Measurements from ENCODE around the gene UMOD.
"Not testable (repeated sequence)": the region's sequence is repeated elsewhere in the genome, so short reads cannot be mapped to it uniquely, and the experiment has no call there.

UMOD gene

GRCh38 chr16:20321051-20321450 is 31.5 kb downstream of the UMOD start:
- H3K4me3 Mint-ChIP-seq; H3K36me3 Mint-ChIP-seq (ENCODE audit: low read depth); H3K27me3 Mint-ChIP-seq (ENCODE audit: low read depth); H3K27ac Mint-ChIP-seq; H3K4me1 Mint-ChIP-seq (ENCODE audit: low read depth); H3K9me3 Mint-ChIP-seq: not testable (repeated sequence)

DNA sequence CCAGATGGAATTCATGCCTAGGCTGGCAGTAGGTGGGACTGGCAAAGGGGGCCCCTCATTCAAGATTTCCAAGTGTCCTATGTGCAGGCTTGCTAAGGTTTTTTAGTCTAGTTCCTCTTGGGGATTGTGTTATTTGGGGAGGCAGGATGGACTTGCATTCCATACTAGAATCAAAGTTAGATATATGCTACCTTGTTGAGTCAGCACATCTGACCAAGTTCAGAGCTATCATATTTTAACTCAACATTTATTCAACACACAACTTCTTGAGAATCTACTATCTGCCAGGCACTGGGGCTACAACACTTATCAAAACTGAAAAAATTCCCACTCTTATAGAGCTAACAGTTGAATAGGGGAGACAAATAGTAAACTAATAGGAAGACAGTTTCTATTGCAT is 31.9 kb downstream of the UMOD start:
- H3K27ac Mint-ChIP-seq: no peak overlapping the region
- H3K27me3 Mint-ChIP-seq (ENCODE audit: low read depth): no peaks in the 10 kb centered on the region
- H3K36me3 Mint-ChIP-seq (ENCODE audit: low read depth): no peaks in the 10 kb centered on the region
- H3K4me1 Mint-ChIP-seq (ENCODE audit: low read depth): no peaks in the 10 kb centered on the region
- no peaks in the 10 kb centered on the region for H3K9me3 Mint-ChIP-seq
- no peak overlapping the region for H3K4me3 Mint-ChIP-seq

DNA sequence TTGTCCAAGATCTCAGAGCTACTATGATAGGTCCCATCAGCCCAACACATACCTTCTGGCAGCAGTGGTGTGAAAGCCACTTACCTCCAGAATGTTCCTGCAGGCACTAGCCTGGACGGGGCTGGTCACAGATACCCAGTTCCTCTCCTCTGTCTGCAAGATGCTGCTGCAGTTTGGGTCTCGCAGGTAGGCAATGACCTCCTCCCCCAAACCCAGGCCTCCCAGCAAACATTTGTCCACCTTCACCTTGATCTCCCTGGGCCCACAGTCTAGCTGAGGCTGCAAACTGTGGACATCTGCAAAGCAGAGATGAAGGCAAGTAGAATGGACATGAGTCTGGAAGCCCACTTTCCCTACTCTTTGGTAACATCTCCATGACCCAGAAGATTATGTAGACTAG is 32.3 kb downstream of the UMOD start:
- H3K27me3 Mint-ChIP-seq (ENCODE audit: low read depth): no peaks in the 10 kb centered on the region

DNA sequence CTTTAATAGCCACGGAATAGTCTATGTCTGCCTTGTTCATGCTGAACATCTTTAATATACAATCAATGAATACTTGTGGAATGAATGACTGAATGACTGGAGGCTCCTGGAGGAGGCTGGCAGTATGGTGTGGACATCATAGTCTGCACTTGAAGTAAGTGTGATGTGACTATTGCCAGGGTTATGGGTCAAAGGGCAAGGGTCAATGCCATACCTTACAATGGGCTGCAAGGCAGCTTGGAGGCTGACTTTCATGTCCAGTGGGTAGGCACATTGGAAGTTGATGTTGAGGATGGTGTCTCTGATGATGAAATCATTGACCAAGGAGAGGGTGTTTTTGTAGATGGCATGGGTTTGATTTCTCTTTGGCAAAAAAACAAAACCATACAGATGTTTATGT is 33.1 kb downstream of the UMOD start:
- no peaks in the 10 kb centered on the region for H3K9me3 Mint-ChIP-seq
- no peaks in the 10 kb centered on the region for H3K36me3 Mint-ChIP-seq (ENCODE audit: low read depth)
- no peak overlapping the region for H3K27ac Mint-ChIP-seq
- no peaks in the 10 kb centered on the region for H3K27me3 Mint-ChIP-seq (ENCODE audit: low read depth)
- H3K4me1 Mint-ChIP-seq (ENCODE audit: low read depth): no peaks in the 10 kb centered on the region
- no peak overlapping the region for H3K4me3 Mint-ChIP-seq

More for the DNA sequence above, 32.3 kb downstream of the UMOD start:
- H3K4me3 Mint-ChIP-seq: no peak overlapping the region
- H3K36me3 Mint-ChIP-seq (ENCODE audit: low read depth): no peaks in the 10 kb centered on the region
- H3K27ac Mint-ChIP-seq: no peak overlapping the region
- H3K4me1 Mint-ChIP-seq (ENCODE audit: low read depth): no peaks in the 10 kb centered on the region
- H3K9me3 Mint-ChIP-seq: no peaks in the 10 kb centered on the region

- no peak overlapping the region for H3K4me3 Mint-ChIP-seq
- H3K4me1 Mint-ChIP-seq (ENCODE audit: low read depth): no peaks in the 10 kb centered on the region
- no peaks in the 10 kb centered on the region for H3K36me3 Mint-ChIP-seq (ENCODE audit: low read depth)
- H3K9me3 Mint-ChIP-seq: no peaks in the 10 kb centered on the region
- no peaks in the 10 kb centered on the region for H3K27me3 Mint-ChIP-seq (ENCODE audit: low read depth)
- no peak overlapping the region for H3K27ac Mint-ChIP-seq
These were observed 34.1 kb downstream of the UMOD start for GRCh38 chr16:20318437-20318836.

DNA sequence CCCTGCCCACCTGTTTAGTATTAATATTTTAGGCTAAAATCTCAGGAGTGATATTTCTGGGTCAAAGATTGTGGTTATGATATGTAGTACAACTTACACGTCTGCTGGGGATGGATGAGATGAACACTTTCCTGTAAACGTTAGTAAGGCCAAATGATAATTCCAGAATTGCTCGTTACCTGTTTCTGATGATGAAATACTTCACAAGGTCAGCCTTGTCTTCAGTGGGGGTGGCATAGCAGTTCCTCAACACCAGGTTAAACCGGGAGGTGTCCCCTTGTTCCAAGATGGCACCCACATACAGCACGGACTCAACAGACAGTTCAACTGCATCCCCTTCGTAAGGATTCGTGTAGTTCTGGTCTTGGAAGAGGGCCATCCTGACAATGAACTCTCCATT is 34.5 kb downstream of the UMOD start:
- Mint-ChIP-seq H3K4me1 (ENCODE audit: low read depth) (no peaks in the 10 kb centered on the region), H3K9me3 (no peaks in the 10 kb centered on the region), H3K27ac (no peak overlapping the region), H3K27me3 (ENCODE audit: low read depth) (no peaks in the 10 kb centered on the region), H3K36me3 (ENCODE audit: low read depth) (no peaks in the 10 kb centered on the region), H3K4me3 (no peak overlapping the region)

GRCh38 chr16:20317117-20317516 is 35.4 kb downstream of the UMOD start:
- H3K27ac Mint-ChIP-seq: no peak overlapping the region

DNA sequence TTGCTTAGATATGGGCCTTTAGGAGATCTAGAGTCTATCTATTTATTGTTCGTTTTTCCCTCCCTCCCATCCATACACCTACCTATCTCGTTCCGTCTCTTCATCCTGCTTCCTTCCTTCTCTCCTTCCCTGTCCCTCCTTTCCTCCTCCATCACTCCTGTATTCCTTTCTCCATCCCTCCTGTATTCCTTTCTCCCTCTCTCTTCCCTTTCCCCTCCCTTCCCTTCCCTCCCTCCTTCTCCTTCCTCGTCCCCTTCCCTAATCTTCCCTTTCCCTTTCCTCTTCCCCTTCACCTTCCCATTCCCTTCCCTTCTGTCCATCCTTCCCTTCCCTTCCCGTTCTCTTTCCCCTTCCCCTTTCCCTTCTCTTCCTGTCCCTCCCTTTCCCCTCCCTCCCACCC is 35.8 kb downstream of the UMOD start:
- H3K4me1 Mint-ChIP-seq (ENCODE audit: low read depth): no peaks in the 10 kb centered on the region
- H3K4me3 Mint-ChIP-seq: no peak overlapping the region
- H3K27me3 Mint-ChIP-seq (ENCODE audit: low read depth): no peaks in the 10 kb centered on the region
- H3K27ac Mint-ChIP-seq: no peak overlapping the region
- no peaks in the 10 kb centered on the region for H3K36me3 Mint-ChIP-seq (ENCODE audit: low read depth)
- H3K9me3 Mint-ChIP-seq: no peaks in the 10 kb centered on the region

More at GRCh38 chr16:20317117-20317516, 35.4 kb downstream of the UMOD start:
- Mint-ChIP-seq H3K9me3 (no peaks in the 10 kb centered on the region), H3K27me3 (ENCODE audit: low read depth) (no peaks in the 10 kb centered on the region), H3K36me3 (ENCODE audit: low read depth) (no peaks in the 10 kb centered on the region), H3K4me3 (no peak overlapping the region), H3K4me1 (ENCODE audit: low read depth) (no peaks in the 10 kb centered on the region)

DNA sequence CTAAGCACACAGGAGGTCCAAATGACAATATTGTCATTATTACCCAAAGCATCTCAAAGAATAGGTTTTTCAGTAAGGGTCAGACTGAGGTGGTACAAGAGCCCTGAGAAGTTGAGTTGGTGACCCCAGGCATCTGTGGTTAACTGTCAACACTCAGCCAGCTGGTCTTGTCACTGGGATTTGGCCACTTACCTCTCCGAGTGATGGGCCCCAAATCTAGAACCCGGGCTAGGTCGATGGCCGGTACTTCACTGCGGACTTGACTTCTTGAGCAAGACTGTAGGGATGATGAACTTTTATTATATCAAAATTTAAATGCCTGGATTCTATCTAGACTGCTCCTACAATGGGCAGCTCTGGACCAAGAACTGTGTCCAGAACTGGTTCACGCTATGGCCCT is 36.8 kb downstream of the UMOD start:
- Mint-ChIP-seq H3K36me3 (ENCODE audit: low read depth) (no peaks in the 10 kb centered on the region), H3K4me3 (no peak overlapping the region), H3K9me3 (no peaks in the 10 kb centered on the region)

DNA sequence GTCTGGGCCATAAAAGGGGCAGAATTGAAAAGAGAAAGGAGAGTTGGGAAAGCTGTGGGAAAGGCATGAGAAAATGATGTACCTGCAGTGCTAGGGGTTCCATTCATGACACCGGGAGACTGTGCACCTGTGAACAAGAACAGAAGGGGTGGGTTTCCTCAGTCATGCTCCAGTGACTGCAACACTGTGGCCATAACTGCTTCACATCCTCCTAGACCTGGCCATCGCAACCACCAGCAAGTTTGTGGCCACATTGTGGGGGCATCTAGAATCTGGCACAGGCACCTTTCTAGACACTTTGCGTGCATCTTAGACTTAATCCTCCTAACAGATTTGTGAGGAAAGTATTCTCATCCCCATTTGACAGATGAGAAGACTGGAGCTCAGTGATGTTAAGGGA is 37.9 kb downstream of the UMOD start:
- Mint-ChIP-seq H3K4me1 (ENCODE audit: low read depth) (no peaks in the 10 kb centered on the region), H3K36me3 (ENCODE audit: low read depth) (no peaks in the 10 kb centered on the region), H3K4me3 (no peak overlapping the region), H3K27me3 (ENCODE audit: low read depth) (no peaks in the 10 kb centered on the region), H3K27ac (no peak overlapping the region), H3K9me3 (no peaks in the 10 kb centered on the region)

More for the DNA sequence above, 36.8 kb downstream of the UMOD start:
- no peaks in the 10 kb centered on the region for H3K27me3 Mint-ChIP-seq (ENCODE audit: low read depth)
- no peak overlapping the region for H3K27ac Mint-ChIP-seq
- no peaks in the 10 kb centered on the region for H3K4me1 Mint-ChIP-seq (ENCODE audit: low read depth)

DNA sequence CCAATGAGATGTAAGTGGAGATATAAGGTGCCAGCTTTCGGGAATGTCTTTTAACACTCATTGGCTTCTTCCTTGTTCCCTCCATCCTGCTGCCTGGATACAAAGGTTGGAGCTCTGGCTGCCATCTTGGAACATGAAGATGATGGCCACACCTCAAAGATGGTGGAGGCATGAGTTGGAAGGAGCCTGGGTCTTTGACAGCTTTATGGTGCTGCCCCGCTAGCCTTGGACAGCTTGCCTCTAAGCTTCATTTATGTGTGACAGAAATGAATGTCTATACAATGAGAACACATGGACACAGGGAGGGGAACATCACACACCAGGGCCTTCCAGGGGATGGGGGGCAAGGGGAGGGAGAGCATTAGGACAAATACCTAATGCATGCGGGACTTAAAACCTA is 38.8 kb downstream of the UMOD start:
- H3K27ac Mint-ChIP-seq: no peak overlapping the region
- H3K4me3 Mint-ChIP-seq: no peak overlapping the region
- no peaks in the 10 kb centered on the region for H3K36me3 Mint-ChIP-seq (ENCODE audit: low read depth)
- no peaks in the 10 kb centered on the region for H3K9me3 Mint-ChIP-seq
- no peaks in the 10 kb centered on the region for H3K27me3 Mint-ChIP-seq (ENCODE audit: low read depth)
- no peaks in the 10 kb centered on the region for H3K4me1 Mint-ChIP-seq (ENCODE audit: low read depth)

DNA sequence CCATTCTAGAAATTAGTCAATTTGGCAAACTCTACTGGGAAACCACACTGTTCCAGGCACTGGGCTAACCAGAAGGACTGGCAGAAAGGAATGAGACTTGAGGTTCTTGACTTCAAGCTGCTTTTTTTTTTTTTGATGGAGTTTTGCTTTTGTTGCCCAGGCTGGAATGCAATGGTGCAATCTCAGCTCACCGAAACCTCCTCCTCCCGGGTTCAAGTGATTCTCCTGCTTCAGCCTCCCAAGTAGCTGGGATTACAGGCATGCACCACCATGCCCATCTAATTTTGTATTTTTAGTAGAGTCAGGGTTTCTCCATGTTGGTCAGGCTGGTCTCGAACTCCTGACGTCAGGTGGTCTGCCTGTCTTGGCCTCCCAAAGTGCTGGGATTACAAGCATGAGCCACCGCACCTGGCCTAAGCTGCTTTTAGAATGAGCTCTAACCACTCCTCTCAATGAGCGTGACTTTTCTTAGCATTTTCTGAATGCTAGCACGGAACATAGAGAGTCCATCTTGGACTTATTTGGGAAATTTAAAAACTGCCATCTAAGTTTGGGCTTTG is 39.9 kb downstream of the UMOD start:
- H3K27me3 Mint-ChIP-seq (ENCODE audit: low read depth); H3K4me3 Mint-ChIP-seq; H3K36me3 Mint-ChIP-seq (ENCODE audit: low read depth); H3K9me3 Mint-ChIP-seq; H3K4me1 Mint-ChIP-seq (ENCODE audit: low read depth); H3K27ac Mint-ChIP-seq: not testable (repeated sequence)

DNA sequence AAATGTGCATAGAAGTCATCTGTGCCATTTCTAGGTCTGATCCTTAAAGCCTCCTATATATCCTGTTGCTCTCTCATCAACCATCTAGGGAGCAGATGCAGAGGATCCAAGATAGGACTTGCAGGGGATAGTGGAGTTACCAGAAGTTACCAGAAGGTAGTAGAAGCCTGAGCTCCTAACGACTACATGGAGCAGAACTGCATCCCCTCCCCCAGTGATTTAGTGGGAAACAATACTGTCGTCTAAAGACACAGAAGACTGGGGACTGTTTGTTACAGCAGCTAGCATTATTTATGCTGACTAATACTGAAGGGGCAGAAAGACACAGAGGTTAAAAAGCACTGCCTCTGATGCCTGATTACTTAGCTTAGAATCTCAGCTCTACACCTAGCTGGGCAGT is 41.0 kb downstream of the UMOD start:
- Mint-ChIP-seq H3K36me3 (ENCODE audit: low read depth) (no peaks in the 10 kb centered on the region), H3K4me1 (ENCODE audit: low read depth) (no peaks in the 10 kb centered on the region), H3K4me3 (no peak overlapping the region), H3K9me3 (no peaks in the 10 kb centered on the region), H3K27me3 (ENCODE audit: low read depth) (no peaks in the 10 kb centered on the region), H3K27ac (no peak overlapping the region)

- H3K9me3 Mint-ChIP-seq: no peaks in the 10 kb centered on the region
- H3K27ac Mint-ChIP-seq: no peak overlapping the region
- no peak overlapping the region for H3K4me3 Mint-ChIP-seq
- H3K36me3 Mint-ChIP-seq (ENCODE audit: low read depth): no peaks in the 10 kb centered on the region
- H3K27me3 Mint-ChIP-seq (ENCODE audit: low read depth): no peaks in the 10 kb centered on the region
- no peaks in the 10 kb centered on the region for H3K4me1 Mint-ChIP-seq (ENCODE audit: low read depth)
These were observed 41.8 kb downstream of the UMOD start for GRCh38 chr16:20310421-20311395.

DNA sequence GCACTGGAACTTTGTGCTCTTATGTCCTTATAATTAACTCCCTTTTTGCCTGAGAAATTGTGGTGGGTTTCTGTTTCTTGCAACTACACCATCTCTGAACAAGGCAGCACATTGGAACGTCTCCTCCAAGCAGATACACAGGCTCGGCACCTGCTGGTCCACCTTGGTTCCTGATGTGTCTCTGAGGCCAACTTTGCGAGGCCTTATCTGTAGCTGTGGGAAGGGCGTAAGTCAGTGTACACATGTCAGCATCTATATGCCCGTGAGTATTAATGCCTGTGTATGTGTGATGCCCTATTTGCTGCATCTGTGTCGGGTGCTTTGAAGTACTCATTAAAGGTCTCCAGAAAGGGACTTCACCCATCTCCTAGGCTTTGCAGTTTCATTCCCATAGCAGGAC is 42.7 kb downstream of the UMOD start:
- Mint-ChIP-seq H3K36me3 (ENCODE audit: low read depth) (no peaks in the 10 kb centered on the region), H3K4me1 (ENCODE audit: low read depth) (no peaks in the 10 kb centered on the region), H3K27me3 (ENCODE audit: low read depth) (no peaks in the 10 kb centered on the region), H3K4me3 (no peak overlapping the region), H3K9me3 (no peaks in the 10 kb centered on the region), H3K27ac (no peak overlapping the region)
